GM21723 (cell line): ENCODE results near the gene HM13.
"Not testable (repeated sequence)": the region's sequence is repeated elsewhere in the genome, so short reads cannot be mapped to it uniquely, and the experiment has no call there.

Experiments
- ATAC-seq: cut with Tn5 transposase; IDR thresholded peaks from one replicate; pipeline ENCODE4 v1.9.1; 2021; ENCODE audit warnings: mild to moderate bottlenecking, moderate library complexity; ENCODE audit not compliant: unreplicated experiment

The HM13 gene

GRCh38 chr20:31605902-31606803 lies 91.9 kb downstream of the HM13 start:
- no peak for ATAC-seq

- no peak for ATAC-seq
These were observed 92.8 kb downstream of the HM13 start for GRCh38 chr20:31606804-31607639.

GRCh38 chr20:31607640-31608250 lies 93.5 kb downstream of the HM13 start:
- no peak for ATAC-seq

GRCh38 chr20:31608251-31608945 lies 94.2 kb downstream of the HM13 start:
- no peak for ATAC-seq

- ATAC-seq, result not testable (repeated sequence)
These were observed 98.0 kb downstream of the HM13 start for GRCh38 chr20:31612271-31612640.

- no peak for ATAC-seq
These were observed 101.2 kb downstream of the HM13 start for GRCh38 chr20:31615416-31615815.

GRCh38 chr20:31617432-31618104 lies 103.3 kb downstream of the HM13 start:
- no peak for ATAC-seq
